HTERT RPE-1 (cell line): ENCODE measurements around the gene SPATA9.
"Not testable (repeated sequence)": the region's sequence is repeated elsewhere in the genome, so short reads cannot be mapped to it uniquely, and the experiment has no call there.

Source experiments
- in situ Hi-C: fragments of 300-500 bp; cut with MboI; formaldehyde crosslinking; loops from 4 replicates; pipeline ENCODE4 v1.14.3; 2020; ENCODE audit warnings: low sequenced_read_pairs

SPATA9 gene

GRCh38 chr5:95717439-95717838, 34.6 kb upstream of the SPATA9 start:
- in situ Hi-C loops = no loop called here

- in situ Hi-C loops = no loop called here
Measured at GRCh38 chr5:95715799-95716461, 33.1 kb upstream of the SPATA9 start.

- in situ Hi-C loops = no loop called here
Measured at GRCh38 chr5:95713960-95714710, 31.3 kb upstream of the SPATA9 start.

GRCh38 chr5:95713246-95713645, 30.5 kb upstream of the SPATA9 start:
- in situ Hi-C loops = not testable (repeated sequence)

- in situ Hi-C loops = no loop called here
Measured at GRCh38 chr5:95712347-95712958, 29.7 kb upstream of the SPATA9 start.

GRCh38 chr5:95711501-95712346, 28.9 kb upstream of the SPATA9 start:
- in situ Hi-C loops = no loop called here

GRCh38 chr5:95710651-95711500, 28.1 kb upstream of the SPATA9 start:
- in situ Hi-C loops = not testable (repeated sequence)

- in situ Hi-C loops = no loop called here
Measured at GRCh38 chr5:95709967-95710650, 27.3 kb upstream of the SPATA9 start.

GRCh38 chr5:95708876-95709275, 26.1 kb upstream of the SPATA9 start:
- in situ Hi-C loops = no loop called here

- in situ Hi-C loops = not testable (repeated sequence)
Measured at GRCh38 chr5:95707534-95708188, 24.9 kb upstream of the SPATA9 start.

- in situ Hi-C loops = no loop called here
Measured at GRCh38 chr5:95707055-95707454, 24.3 kb upstream of the SPATA9 start.

- in situ Hi-C loops = not testable (repeated sequence)
Measured at GRCh38 chr5:95706196-95706595, 23.4 kb upstream of the SPATA9 start.

GRCh38 chr5:95704150-95704549, 21.4 kb upstream of the SPATA9 start:
- in situ Hi-C loops = no loop called here

GRCh38 chr5:95701074-95701473, 18.3 kb upstream of the SPATA9 start:
- in situ Hi-C loops = no loop called here

- in situ Hi-C loops = no loop called here
Measured at GRCh38 chr5:95699337-95699736, 16.5 kb upstream of the SPATA9 start.

- in situ Hi-C loops = no loop called here
Measured at GRCh38 chr5:95697781-95698681, 15.2 kb upstream of the SPATA9 start.

GRCh38 chr5:95690333-95690732, 7.5 kb upstream of the SPATA9 start:
- in situ Hi-C loops = no loop called here

GRCh38 chr5:95689680-95690079, 6.9 kb upstream of the SPATA9 start:
- in situ Hi-C loops = no loop called here
